H1 (cell line): ENCODE measurements around the gene NLRC5. TPM values are rescaled to one million over a fixed set of nuclear protein-coding genes. Genes with fewer than 3 reads are reported as not detected.

ENCODE experiments used
- BACH1 ChIP-seq: IDR thresholded peaks from 2 replicates; pipeline ENCODE4 v1.6.1; 2012; ENCODE audit warnings: low read length, improper control_type of control experiment
- CHD2 ChIP-seq: IDR thresholded peaks from 2 replicates; pipeline ENCODE4 v1.6.1; 2012; ENCODE audit warnings: low read length, improper control_type of control experiment
- E2F6 ChIP-seq: IDR thresholded peaks from 2 replicates; pipeline ENCODE4 v1.6.1; 2012; ENCODE audit warnings: inconsistent platforms
- HDAC6 ChIP-seq: IDR thresholded peaks from one replicate; pipeline ENCODE4 v1.7.1; 2012; ENCODE audit warnings: low read depth, mild to moderate bottlenecking, inconsistent platforms, low read length, moderate library complexity
- SUZ12 ChIP-seq: fragments of 200-600 bp; sonication (generic); IDR thresholded peaks from 2 replicates; pipeline ENCODE4 v1.6.1; 2012; ENCODE audit warnings: mild to moderate bottlenecking, inconsistent platforms, low read length, moderate library complexity, mixed read lengths
- polyA plus RNA-seq, 7 experiments: library from polyadenylated mRNA; depleted of rRNA in 3 of 7; stranded (reverse) in 5 of 7; unstranded in 2 of 7; fragments of >200 nt in 5 of 7; fragments of 200-250 nt in 2 of 7; gene quantifications; 1 replicate in 5 of 7; 2 replicates in 1 of 7; 4 replicates in 1 of 7; pipeline versions ENCODE4 v1.2.1 to v1.2.3, GENCODE V29; 2011 to 2013; ENCODE audit warnings: missing spikeins in 2 of 7, mixed read lengths in 2 of 7
- total RNA-seq: library from RNA; stranded (reverse); fragmentation: NEBNext Ultra II Directional; extraction: Animal tissue kit (Norgen Biotek cat#: 25700); gene quantifications from 2 replicates; pipeline ENCODE4 v1.2.1, GENCODE V29; 2021

NLRC5 gene
- total and polyA plus RNA-seq, 2 of the 8 experiments (the other 6 are each of a cell fraction or from before 2014, with no cell fraction given) = 2.2 to 3.2 TPM

- TF ChIP-seq CHD2 (no peak), SUZ12 (no peak), HDAC6 (no peak), BACH1 (no peak), E2F6 (no peak)
Observed at GRCh38 chr16:56943761-56944375, 45.5 kb upstream of the NLRC5 start (continued).
